T-helper 1 cell treated with Interleukin-12 subunit alpha and Interleukin-12 subunit beta and Interleukin-4 antibody, amounts not matched to agents 30 ng/mL and 1 ng/mL, for 36 hours (primary cell): Measurements from ENCODE around the gene TMEM272. TPM values are rescaled to one million over a fixed set of nuclear protein-coding genes. Genes with fewer than 3 reads are reported as not detected.

Experiments
- intact Hi-C: fragments of 100-400 bp; cut with micrococcal nuclease; formaldehyde crosslinking; loops from one replicate; pipeline ENCODE4 v1.15.1; 2024
- total RNA-seq: library from RNA; stranded (reverse); gene quantifications from 2 replicates; pipeline ENCODE4 v1.2.3, GENCODE V29; 2022

TMEM272 gene, protein sequence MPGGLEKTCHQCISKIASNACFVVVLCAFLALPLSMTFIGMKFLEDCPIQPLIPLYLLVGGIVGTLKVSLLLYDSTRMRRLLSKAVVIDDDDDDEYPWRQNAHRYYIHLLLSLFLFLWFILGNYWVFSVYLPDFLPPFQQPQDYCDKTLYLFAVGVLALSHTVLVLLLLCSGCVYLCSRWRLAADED
- 0.34 TPM in 1 of 2 replicates, not detected in the other for total RNA-seq

DNA sequence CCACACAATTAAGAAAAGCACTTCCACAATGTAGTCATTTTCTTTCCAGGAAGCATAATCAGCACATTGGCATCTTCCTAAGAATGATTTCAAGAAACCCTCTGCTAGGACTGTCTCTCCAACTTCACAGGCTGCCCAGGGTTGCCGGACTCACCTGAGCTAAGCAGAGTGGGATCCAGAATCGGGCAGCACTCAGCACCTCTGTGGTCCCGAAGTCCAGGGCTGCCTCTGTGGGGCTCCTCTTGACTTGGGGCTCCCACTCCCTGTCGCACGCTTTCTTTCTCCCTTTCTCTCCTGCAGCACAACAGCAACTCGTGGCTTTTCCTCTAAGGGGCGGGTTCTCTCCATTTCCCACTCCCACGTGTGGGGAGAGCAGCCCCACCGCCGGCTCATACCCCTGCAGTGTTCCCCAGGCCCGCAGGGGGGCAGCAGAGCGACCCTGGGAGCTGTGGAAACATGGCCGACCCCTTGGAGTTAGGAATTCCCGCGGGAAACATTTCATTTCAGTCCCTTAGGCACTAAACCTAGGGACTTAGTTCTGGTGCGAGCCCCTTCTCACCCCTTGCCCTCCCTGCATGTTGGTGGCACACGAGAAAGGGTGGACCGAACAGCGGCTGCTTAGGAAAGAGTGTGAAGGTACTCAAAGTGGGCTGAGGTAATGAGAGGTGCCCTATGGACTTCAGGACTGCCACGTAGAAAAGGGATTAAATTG is at the start of gene TMEM272:
Gene TMEM272, minus strand, starts transcription at position 316 of the 712 bp plus-strand sequence. CDS start 6,647 bp downstream, outside the sequence.
- intact Hi-C loops: loop anchor here (1.0 kb wide), 2 partner anchors 30 to 284 kb away; partner anchors contain the start of gene NEK5

DNA sequence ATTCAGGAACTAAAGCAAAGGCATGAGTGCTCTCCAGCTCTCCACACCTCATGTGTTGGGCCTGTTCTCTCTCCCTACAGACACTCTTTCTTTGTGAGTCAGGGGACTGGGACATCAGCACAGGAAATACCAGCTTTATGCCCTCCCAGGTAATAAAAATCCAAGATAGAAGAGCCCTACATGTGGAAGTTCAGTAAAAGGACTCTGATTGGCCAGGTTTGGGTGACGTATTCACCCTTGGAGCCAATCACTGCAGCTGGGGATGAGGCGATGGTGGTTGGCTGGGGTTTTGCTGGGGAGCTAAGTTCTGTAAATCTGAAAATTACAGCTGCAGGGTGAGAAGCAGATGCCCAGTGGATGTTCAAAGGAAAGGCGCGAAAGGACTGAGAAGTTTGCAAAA is 49.3 kb upstream of the TMEM272 start:
- intact Hi-C loops: no loop called here

DNA sequence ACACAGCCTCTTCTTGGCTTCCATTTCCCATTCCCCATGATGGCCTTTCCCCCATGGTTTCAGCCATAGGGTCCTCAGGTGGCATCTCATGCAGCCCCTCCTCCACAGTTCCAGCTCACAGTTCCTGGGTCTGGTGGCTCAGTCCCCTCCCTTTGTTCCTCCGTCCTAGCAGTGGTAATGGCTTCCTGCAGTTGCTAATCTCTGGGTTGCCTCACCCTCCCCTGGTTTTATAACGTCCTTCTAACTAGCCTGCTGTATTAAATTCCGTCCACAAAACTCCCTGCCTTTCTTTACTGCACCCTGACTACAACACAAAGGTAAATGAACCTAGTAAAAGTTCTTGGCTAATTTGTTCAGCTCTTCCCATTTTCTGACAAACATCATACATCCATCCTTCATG is 47.7 kb upstream of the TMEM272 start:
- intact Hi-C loops: no loop called here

DNA sequence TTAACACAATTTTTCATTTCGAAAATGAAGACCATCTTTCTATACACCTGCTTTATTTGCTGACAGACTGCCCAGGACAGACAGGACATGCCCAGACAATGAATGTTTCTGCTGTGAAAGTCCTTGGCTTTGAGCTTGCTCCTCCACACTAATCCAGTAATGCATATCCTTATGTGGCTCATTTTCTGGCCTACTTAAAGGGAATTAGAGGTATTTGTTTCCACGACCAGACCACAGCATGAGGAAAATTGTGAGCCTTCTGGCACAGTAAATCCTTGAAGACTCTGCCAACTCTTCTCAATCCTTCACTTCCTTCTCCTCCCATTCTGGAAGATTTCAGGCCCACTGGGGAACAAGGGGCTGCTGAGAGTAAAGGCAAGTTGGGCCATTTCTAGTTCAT is 42.5 kb upstream of the TMEM272 start:
- intact Hi-C loops: no loop called here

DNA sequence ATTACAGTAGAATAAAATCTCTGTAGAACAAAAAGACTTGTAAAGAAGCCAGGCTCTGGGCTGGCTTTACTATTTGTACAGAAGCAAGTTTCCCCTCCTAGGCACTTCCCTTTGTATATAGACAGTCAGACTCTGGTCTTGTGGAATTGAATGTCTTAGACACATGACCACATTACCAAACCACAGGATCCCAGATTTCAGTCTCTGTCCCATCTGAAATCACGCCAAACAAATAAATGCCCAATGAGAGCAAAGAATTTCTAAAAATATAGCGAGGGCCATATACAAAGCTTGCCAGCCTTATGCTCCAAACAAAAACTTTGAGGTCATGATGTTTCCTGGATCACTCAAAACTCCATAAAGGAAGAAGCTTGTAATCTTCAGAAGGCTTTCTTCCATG is 40.7 kb upstream of the TMEM272 start:
- intact Hi-C loops: no loop called here

DNA sequence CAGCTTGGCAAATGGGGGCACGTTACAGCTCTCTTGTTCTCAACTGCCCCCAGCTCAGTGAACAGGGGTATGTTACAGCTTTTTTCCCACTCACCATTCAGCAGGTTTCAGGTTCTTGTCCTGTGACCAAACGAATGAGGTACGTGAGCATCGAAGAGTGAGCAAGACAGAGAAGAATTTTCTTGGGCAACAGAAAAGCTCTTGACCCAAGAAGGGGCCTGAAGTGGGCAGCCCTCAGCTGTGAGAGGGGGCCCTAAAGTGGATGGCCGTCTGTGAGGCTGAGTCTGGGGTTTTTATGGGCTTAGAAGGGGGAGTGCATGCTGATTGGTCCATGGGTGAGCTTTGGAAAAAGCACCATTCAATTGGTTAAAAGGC is 38.2 kb upstream of the TMEM272 start:
- intact Hi-C loops: no loop called here

DNA sequence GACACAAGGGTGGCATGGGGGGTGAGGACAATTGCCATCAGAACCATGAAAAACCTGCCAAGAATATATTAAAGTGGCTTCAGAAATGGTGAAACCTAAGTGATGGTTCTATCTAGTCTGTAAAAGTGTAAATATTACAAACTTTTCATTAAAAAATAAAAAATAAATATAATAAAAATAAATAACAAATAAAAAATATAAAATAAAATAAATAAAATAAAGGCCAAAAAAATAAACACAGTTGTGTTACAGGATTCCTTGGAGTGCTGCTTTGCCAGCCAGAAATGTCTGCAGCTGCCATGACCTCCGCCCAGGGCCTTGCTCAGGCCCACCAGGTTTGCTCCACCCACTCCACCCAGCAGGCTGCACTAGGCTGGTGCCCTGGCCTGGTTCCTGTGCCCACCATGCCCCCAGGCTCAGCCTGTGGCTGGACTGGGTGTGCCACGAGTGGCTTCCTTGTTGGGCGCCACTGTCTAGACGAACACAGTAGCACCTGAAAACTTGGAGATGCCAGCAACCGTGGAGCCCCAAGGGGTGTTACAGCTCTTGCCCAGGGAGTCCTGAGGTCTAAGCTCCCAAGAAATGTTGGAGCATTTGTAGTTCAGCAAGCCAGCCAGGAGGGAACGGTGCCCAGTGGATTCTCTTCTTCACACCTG is 37.7 kb upstream of the TMEM272 start:
- intact Hi-C loops: no loop called here

DNA sequence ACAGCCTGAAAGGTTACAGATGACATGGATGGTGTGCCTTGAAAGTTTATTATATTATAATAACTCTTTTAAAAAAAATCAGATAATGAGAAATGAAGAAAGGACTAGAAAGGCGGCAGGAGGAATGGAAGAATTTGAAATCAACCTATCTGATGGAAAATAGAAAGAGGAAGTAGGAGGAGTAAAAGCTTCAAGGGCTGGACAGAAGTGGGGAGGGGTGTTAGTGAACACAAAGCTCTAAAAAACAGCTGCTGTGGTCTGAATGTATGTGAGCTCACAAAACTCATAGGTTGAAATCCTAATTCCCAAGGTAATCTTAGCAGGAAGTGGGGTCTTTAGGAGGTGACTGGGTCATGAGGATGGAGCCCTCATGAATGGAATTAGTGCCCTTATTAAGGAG is 36.3 kb upstream of the TMEM272 start:
- intact Hi-C loops: no loop called here

DNA sequence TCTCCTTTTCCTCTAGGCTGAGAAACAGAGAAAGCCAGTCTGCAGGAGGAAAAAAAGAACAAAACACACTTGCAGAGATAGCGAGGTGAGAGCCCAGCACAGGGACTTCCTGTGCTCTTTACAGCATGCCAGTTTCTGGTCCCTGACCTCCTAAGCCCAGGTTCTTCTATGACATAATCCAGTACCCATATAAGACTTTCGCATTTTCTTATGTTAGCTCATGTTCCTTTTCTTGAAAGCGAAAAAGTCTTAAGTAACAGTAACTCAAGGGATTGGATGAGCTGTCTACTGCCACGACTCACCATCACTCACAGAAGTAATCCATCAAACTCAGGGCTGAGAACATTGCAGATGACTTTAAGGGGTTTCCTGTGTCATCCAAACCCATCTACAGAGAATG is 34.2 kb upstream of the TMEM272 start:
- intact Hi-C loops: no loop called here

DNA sequence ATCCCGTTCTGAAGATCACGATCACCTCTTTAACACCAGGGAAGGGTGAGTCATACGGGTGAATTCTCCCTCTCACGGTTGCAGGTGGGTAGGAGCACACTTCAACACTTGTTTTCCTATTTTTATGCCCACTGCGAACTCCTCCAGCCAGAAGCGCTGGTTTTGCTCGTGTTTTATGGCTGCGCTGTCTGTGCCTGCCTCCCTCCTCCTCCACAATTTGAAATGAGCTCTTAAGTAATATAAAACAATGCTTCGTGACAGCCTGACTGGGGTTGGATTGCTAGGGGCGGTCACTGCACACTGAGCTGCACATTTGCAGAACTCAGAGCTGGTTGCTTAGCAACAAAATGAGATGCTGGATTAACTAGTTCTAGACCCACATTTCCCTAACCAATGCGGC is 29.7 kb upstream of the TMEM272 start:
- intact Hi-C loops: no loop called here

DNA sequence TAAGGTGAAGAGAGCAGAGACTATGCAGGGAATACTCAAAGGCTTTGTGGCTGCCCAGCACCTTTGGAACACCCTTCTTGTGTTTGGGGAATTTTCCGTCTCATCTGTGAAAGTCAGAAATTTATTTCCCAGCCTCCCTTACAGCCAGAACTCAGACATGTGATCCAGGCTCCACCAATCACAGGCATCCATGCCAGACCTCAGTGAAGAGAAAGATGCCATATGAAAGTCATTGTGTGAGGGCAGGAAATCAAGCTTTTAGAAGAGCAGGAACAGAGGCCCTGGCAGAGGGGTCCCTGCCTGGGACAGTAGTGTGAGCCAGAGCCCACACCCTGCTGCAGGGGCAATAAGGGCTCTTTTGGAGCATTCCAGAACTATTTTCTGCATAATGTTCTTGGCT is 28.9 kb upstream of the TMEM272 start:
- intact Hi-C loops: no loop called here

DNA sequence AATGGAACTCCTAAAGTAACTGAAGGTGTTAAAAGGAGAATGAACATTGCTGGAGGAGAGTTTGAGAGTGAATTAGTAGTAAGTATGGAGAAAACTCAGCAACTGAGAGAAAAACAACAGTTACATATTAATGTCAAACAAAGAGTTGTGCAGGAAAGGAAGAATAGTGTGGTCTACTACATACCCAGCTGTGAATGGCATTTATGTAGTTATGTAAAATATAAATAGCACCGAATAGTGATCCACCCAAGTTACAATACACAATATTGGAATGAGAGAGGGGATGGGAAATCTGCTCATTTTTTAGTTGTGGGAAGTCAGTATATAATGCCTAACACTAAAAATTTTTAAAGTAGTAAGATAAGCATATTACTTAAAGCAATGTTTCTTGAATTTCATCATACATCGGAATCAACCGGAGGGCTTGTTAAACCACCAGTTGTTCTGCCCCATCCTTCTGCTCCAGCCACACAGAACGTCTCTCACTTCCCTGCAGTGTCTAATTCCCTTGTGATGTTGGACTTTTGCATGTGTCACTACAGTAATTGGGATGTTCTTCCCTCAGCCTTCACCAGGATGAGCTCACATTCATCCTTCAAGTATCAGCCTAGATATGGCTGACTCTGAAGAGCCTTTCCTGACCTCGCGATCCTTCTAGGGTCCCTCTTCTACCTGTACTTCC is 28.3 kb upstream of the TMEM272 start:
- intact Hi-C loops: no loop called here

DNA sequence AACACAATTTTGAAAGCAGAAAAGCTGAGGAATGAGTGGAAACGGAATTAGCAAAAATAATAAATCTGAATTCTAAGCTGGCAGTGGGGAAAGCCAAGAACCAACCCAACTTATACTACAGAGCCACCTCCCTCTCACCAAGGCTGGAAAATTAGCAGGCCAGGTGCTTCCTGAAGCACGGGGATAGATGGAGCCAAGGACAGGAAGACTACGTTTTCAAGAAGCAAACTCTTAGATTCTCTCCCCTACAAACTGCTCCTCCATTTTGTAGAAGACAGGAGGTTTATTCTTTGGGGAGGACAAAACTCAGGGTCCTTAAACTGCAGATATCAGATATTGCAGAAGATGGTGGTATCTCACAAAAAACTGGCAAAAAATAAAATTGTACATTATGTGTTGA is 25.6 kb upstream of the TMEM272 start:
- intact Hi-C loops: no loop called here

DNA sequence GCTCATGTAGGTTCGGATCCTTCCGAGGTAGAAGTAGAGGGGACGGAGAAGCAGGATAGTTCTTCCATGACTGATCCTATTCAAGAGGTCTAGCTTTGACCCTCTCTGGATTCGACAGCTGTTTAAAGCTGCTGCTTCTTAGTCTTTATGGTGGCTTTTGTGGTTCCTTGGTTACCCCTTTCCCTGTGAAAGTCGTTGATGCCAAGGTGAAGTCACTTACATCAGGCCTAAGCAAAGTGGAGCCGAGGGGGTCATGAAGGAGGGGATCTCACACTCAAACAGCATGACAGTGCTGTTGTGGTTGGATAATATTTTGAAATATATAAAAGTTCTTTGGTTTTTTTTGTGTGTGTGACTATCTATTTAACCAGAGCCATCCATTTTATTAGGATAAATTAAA is 24.9 kb upstream of the TMEM272 start:
- intact Hi-C loops: no loop called here

DNA sequence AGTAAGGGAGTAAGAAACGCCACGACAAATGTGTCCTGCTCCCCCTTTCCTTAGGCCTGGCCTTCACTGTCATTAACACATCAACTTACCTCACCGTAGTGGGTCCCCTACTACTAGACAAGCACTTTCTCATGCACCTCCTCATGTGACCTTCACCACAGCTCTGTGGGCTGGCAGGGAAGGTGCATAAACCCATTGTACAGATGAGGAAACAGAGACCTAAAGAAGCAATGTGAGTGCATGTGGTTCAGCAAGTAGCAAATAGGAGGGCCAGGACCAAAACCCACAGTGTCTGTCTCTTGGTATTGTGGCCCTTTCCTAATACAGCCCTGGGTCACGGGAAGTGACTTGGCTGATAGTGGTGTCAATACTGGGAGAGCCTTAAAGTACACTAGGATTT is 22.1 kb upstream of the TMEM272 start:
- intact Hi-C loops: no loop called here

DNA sequence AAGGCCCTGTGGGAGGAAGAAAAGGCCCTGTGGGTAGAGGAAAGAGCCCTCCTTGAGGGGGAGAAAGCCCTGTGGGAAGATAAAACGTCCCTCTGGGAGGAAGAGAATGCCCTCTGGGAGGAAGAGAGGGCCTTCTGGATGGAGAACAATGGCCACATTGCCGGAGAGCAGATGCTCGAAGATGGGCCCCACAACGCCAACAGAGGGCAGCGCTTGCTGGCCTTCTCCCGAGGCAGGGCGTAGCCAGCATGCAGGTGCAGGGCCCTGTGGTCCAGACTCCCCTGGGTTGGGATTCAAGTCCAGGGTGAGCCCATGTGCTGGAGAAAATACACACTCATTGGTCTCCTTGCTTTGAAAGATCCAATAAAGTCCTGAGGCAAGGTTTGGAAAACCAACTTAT is 20.9 kb upstream of the TMEM272 start:
- intact Hi-C loops: no loop called here

DNA sequence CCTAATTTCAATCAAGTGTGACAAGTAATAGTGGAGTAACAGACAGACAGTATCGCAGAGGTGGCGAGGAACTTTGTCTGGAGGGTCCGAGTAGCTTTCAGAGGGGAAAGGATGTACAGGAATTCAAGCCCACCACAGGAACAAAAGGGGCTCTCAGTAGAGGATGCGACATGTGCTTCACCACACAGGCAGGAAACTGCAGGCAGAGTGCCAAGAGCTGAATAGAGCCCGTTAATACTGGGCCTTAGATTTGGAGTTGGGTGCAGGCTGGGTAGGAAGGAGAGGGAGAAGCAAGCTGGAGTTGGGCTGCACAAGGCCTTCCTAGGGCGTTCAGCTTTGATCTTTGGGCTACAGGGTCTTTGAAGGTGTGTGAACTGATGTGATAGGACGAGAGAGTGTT is 18.0 kb upstream of the TMEM272 start:
- intact Hi-C loops: no loop called here

DNA sequence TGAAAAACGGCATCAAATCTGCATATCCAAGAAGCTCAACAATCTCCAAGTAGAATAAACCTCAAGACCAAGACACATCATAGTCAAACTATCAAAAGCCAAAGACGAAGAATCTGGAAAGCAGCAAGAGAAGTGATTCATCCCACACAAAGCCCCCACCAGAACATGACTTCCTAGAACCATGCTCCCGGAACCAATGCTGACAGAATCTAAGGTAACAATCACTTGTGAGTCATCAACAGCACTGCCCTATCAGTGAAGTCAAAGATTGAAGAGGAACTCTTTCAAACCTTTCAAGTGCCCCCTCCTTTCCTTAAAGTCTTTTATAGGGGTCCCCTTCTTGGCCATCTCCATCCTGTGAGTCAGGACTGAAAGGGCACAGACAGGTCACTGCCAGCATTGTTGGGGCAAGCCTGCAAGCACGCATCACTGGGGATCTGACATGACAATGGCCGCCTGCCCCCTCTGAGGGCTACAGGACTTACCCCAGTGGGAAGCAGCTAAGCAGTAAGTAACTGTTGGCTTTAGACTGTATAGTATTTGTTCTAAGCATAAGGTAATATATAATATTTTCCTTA is 16.8 kb upstream of the TMEM272 start, which contains the start of gene CCDC70:
Gene CCDC70, plus strand, starts transcription at position 247 of the 578 bp plus-strand sequence. CDS start 3,443 bp downstream, outside the sequence.
- intact Hi-C loops: no loop called here

DNA sequence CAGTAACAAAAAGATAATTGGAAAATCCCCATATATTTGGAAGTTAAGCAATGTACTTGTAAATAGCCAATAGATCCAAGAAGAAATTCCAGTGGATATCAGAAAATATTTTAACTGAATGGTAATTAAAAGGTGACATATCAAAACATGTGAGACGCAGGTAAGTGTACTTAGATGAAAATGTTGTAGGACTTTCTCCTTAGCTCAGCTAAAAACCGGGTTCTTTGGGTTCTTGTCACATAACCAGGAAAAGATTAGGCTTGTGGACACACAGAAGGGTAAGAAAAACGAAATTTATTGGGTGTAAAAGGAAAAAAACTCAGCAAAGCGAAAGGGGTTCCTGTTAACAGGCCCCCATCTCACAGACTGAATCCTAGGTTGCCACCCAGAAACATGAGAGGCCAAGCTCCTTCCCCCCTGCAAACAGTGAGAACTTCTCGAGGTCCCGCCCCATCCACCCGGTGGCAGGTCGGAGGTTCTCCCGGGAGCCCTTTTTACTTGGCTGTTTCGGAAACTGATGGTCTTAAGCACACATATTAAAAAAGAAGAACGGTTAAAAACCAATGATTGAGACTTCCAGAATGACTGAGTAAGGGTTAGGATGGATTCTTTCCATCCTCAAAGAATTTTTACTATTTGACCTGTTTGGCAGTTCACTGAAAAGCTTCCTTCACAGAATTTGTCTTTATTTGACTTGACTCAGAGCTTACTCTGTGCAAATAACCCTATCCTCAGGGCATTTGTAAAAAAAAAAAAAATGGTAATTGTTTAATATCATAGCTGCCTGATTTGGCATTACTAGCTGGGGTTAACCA is 13.7 kb upstream of the TMEM272 start:
- intact Hi-C loops: no loop called here

DNA sequence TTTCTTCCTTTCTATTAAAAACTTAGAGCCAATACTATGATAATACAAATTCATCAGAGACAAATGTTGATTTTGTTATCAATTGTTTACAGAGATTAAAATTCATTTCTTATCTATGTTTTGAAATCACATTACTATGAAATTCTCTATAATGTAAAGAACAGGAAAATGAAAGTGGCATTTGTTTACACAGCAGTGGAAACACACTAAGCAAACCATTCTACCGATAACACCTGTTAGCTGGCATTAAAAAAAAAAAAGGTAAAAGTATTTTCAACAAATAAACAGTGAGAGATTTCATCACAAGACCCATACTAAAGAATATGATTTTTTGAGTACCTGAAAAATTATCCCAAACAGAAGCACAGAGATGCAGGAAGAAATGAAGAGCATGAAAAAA is 12.0 kb upstream of the TMEM272 start:
- intact Hi-C loops: no loop called here
